ENCODE data around the gene CTCF.

The CTCF gene

DNA sequence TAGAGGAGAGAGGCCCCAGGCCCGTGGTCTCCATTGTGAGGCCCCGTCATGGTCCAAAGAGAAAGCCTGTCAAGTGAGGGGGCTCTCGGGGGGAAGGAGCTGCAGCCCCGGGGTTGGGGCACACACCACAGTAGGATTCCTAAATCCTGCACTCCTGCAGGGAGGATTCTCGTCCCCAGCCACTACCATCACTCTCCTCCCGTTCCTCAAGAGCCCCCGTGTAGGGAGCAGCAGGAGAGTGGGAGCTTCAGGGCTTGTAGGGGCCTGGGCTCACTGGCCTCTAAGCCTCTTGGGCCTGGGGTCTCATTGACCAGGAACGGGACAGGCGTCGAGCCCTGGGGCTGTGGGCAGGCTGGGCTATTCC, 105.1 kb downstream of the CTCF start:
- TF ChIP-seq, protein P1, sequence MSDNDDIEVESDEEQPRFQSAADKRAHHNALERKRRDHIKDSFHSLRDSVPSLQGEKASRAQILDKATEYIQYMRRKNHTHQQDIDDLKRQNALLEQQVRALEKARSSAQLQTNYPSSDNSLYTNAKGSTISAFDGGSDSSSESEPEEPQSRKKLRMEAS (IDR thresholded peaks at IDR 0.05), result no peak
- TF ChIP-seq TAF1 (IDR thresholded peaks at IDR 0.05; ENCODE audit: low read depth) (no peak), NFIC (IDR thresholded peaks at IDR 0.05) (no peak), TCF12 (IDR thresholded peaks at IDR 0.05; ENCODE audit: low read depth) (no peak), ZBTB7A (IDR thresholded peaks at IDR 0.05; ENCODE audit: low read depth) (no peak), EGR1 (IDR thresholded peaks at IDR 0.05) (no peak), CEBPB (IDR thresholded peaks at IDR 0.05) (no peak), EP300 (IDR thresholded peaks at IDR 0.05; ENCODE audit: borderline replicate concordance) (no peak), YY1 (IDR thresholded peaks at IDR 0.05; ENCODE audit: low read depth) (no peak), FOXM1 (IDR thresholded peaks at IDR 0.05; ENCODE audit: borderline replicate concordance, low read depth) (no peak), RAD21 (IDR thresholded peaks at IDR 0.05; ENCODE audit: low read depth) (no peak), TEAD4 (IDR thresholded peaks at IDR 0.05) (no peak), CREB1 (IDR thresholded peaks at IDR 0.05; ENCODE audit: low read depth) (no peak)
- TF ChIP-seq, protein P2, sequence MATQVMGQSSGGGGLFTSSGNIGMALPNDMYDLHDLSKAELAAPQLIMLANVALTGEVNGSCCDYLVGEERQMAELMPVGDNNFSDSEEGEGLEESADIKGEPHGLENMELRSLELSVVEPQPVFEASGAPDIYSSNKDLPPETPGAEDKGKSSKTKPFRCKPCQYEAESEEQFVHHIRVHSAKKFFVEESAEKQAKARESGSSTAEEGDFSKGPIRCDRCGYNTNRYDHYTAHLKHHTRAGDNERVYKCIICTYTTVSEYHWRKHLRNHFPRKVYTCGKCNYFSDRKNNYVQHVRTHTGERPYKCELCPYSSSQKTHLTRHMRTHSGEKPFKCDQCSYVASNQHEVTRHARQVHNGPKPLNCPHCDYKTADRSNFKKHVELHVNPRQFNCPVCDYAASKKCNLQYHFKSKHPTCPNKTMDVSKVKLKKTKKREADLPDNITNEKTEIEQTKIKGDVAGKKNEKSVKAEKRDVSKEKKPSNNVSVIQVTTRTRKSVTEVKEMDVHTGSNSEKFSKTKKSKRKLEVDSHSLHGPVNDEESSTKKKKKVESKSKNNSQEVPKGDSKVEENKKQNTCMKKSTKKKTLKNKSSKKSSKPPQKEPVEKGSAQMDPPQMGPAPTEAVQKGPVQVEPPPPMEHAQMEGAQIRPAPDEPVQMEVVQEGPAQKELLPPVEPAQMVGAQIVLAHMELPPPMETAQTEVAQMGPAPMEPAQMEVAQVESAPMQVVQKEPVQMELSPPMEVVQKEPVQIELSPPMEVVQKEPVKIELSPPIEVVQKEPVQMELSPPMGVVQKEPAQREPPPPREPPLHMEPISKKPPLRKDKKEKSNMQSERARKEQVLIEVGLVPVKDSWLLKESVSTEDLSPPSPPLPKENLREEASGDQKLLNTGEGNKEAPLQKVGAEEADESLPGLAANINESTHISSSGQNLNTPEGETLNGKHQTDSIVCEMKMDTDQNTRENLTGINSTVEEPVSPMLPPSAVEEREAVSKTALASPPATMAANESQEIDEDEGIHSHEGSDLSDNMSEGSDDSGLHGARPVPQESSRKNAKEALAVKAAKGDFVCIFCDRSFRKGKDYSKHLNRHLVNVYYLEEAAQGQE (IDR thresholded peaks at IDR 0.05; ENCODE audit: low read depth), result no peak
- TF ChIP-seq, protein P3, sequence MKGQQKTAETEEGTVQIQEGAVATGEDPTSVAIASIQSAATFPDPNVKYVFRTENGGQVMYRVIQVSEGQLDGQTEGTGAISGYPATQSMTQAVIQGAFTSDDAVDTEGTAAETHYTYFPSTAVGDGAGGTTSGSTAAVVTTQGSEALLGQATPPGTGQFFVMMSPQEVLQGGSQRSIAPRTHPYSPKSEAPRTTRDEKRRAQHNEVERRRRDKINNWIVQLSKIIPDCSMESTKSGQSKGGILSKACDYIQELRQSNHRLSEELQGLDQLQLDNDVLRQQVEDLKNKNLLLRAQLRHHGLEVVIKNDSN (IDR thresholded peaks at IDR 0.05), result no peak

DNA sequence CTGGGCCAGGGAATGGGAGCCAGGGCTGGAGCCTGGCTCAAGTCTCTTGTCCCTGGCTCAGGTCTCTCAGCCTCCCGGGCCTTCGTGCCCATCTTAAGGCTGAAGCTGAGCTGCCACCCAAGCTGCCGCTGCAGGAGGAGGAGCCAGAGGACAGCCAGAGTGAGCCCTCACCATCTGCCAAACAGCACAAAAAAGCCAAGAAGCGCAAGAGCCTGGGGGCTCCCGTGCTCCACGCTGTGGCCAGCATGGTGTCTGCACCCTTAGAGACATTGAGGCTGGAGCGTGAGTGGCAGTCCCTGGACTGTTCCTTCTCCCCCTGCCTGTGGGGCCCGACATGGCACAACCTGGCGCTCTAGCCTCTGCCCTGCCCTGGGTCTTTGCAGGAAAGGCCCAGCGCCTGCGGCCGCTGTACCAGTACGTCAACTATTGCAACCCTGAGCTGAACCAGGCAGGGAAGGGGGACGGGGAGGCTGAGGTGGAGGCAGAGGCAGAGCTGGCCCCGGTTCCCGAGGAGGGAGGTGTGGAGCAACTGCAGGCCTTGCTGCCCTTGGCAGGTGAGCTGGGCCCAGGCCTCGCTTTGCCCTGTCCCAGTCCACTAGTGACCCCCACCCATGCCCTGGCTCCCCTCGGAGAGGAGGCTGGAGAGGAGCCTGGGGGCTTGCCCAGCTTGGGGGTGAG, 105.6 kb downstream of the CTCF start:
- TF ChIP-seq RAD21 (IDR thresholded peaks at IDR 0.05; ENCODE audit: low read depth) (no peak), FOXM1 (IDR thresholded peaks at IDR 0.05; ENCODE audit: borderline replicate concordance, low read depth) (no peak), EP300 (IDR thresholded peaks at IDR 0.05; ENCODE audit: borderline replicate concordance) (no peak), TAF1 (IDR thresholded peaks at IDR 0.05; ENCODE audit: low read depth) (no peak), CREB1 (IDR thresholded peaks at IDR 0.05; ENCODE audit: low read depth) (no peak), CEBPB (IDR thresholded peaks at IDR 0.05) (no peak), TCF12 (IDR thresholded peaks at IDR 0.05; ENCODE audit: low read depth) (no peak)
- TF ChIP-seq, protein P3 (IDR thresholded peaks at IDR 0.05), result no peak
- TF ChIP-seq, protein P1 (IDR thresholded peaks at IDR 0.05), result no peak

DNA sequence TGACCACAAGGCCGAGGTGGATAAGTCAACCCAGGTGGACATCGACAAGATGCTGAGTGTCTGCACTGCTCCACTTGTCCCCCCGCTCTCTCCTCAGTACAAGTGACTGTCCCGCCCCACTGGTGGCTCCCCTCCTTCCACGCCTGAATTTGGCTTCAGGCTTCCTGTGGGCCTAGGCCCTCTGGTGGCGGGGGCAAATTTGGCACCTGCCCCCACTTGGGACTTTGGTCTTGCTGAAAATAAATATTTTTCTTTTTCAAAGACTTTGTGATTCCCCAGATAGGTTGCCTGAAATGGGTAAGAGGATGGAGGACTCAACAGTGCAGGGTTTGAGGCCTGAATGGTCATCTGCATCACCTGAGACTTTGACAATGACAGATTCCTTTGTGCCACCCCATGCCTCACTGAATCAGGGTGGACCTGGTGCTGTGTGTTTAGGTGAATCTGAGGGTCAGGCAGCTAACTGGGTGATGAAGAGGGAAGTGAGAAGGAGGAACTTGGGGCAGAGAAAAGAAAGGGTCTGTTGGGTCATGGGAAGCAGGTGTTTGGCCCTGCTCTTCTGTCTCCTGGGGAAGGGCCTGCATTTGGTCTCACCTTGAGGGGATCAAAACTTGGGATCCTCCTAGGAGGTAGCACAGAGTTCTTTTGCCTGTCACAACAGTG, 106.3 kb downstream of the CTCF start:
- no peak for TF ChIP-seq EP300 (IDR thresholded peaks at IDR 0.05; ENCODE audit: borderline replicate concordance)
- TF ChIP-seq, protein P1 (IDR thresholded peaks at IDR 0.05), result no peak
- no peak for TF ChIP-seq ZBTB7A (IDR thresholded peaks at IDR 0.05; ENCODE audit: low read depth)
- TF ChIP-seq EGR1 (IDR thresholded peaks at IDR 0.05), result no peak
- TF ChIP-seq FOXM1 (IDR thresholded peaks at IDR 0.05; ENCODE audit: borderline replicate concordance, low read depth), result no peak
- TF ChIP-seq TAF1 (IDR thresholded peaks at IDR 0.05; ENCODE audit: low read depth), result no peak
- no peak for TF ChIP-seq RAD21 (IDR thresholded peaks at IDR 0.05; ENCODE audit: low read depth)
- TF ChIP-seq, protein P3 (IDR thresholded peaks at IDR 0.05), result no peak
- TF ChIP-seq TCF12 (IDR thresholded peaks at IDR 0.05; ENCODE audit: low read depth), result no peak
- no peak for TF ChIP-seq CEBPB (IDR thresholded peaks at IDR 0.05)
- TF ChIP-seq, protein P2 (IDR thresholded peaks at IDR 0.05; ENCODE audit: low read depth), result no peak
- TF ChIP-seq YY1 (IDR thresholded peaks at IDR 0.05; ENCODE audit: low read depth), result no peak
- no peak for TF ChIP-seq NFIC (IDR thresholded peaks at IDR 0.05)
- no peak for TF ChIP-seq TEAD4 (IDR thresholded peaks at IDR 0.05)
- TF ChIP-seq CREB1 (IDR thresholded peaks at IDR 0.05; ENCODE audit: low read depth), result no peak

DNA sequence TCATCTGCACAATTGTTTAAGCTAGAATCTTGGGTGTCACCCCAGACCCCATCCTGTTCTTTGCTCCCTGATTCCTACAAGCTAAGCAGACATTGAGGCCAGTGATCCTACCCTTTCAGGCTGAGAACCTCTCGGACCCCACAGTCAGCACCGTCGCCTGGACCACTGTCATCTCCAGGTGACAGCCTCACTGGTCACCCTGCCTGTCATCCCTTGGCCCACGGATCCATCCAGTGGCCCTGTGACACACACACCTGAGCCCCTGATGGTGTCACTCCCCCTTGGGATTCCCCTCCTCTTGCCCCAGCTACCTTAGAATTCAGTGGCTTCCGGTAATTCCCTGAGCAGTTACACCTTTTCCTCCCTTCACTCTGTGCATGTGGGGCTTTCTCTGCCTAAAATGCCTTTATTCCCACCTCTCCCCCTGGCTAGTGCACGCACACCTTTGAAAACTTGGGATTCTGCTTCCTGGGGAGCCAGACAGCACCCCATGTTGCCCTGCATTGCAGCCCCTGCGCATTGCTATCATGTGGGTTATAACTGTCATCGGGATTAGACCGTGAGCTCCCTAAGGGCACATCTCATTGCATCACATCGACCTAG, 107.3 kb downstream of the CTCF start:
- no peak for TF ChIP-seq YY1 (IDR thresholded peaks at IDR 0.05; ENCODE audit: low read depth)
- TF ChIP-seq, protein P2 (IDR thresholded peaks at IDR 0.05; ENCODE audit: low read depth), result no peak
- TF ChIP-seq EP300 (IDR thresholded peaks at IDR 0.05; ENCODE audit: borderline replicate concordance), result no peak
- TF ChIP-seq EGR1 (IDR thresholded peaks at IDR 0.05), result no peak
- TF ChIP-seq TEAD4 (IDR thresholded peaks at IDR 0.05), result no peak
- TF ChIP-seq CREB1 (IDR thresholded peaks at IDR 0.05; ENCODE audit: low read depth), result no peak
- no peak for TF ChIP-seq TCF12 (IDR thresholded peaks at IDR 0.05; ENCODE audit: low read depth)
- no peak for TF ChIP-seq RAD21 (IDR thresholded peaks at IDR 0.05; ENCODE audit: low read depth)
- no peak for TF ChIP-seq ZBTB7A (IDR thresholded peaks at IDR 0.05; ENCODE audit: low read depth)
- no peak for TF ChIP-seq TAF1 (IDR thresholded peaks at IDR 0.05; ENCODE audit: low read depth)
- TF ChIP-seq CEBPB (IDR thresholded peaks at IDR 0.05), result no peak
- TF ChIP-seq, protein P1 (IDR thresholded peaks at IDR 0.05), result no peak
- TF ChIP-seq NFIC (IDR thresholded peaks at IDR 0.05), result no peak
- TF ChIP-seq, protein P3 (IDR thresholded peaks at IDR 0.05), result no peak

Data from Ishikawa (cell line).